Activated T-cell treated with anti-CD3 and anti-CD28 coated beads, Interleukin-2, amount 50 U/mL, for 72 hours (primary cell): ENCODE data around the gene CACTIN. TPM values are rescaled to one million over a fixed set of nuclear protein-coding genes. Genes with fewer than 3 reads are reported as not detected.
"Not testable (repeated sequence)": the region's sequence is repeated elsewhere in the genome, so short reads cannot be mapped to it uniquely, and the experiment has no call there.

Experiments used
- ATAC-seq, 2 donors: fragments of 150-1000 bp; cut with Tn5 transposase; replicated peaks in 1 of 2; 2 replicates each; pipeline ENCODE4 v1.10.0; 2021; ENCODE audit warnings: moderate library complexity in 2 of 2, mild to moderate bottlenecking in 1 of 2
- DNase-seq, 2 donors: peaks; one replicate each; pipeline ENCODE4 v3.0.0; 2021 to 2022; ENCODE audit warnings: mixed read lengths in 1 of 2
- H3K27ac Mint-ChIP-seq: one replicate; pipeline ENCODE4 v1.8.0; 2022; ENCODE audit warnings: mild to moderate bottlenecking, moderate library complexity, mixed read lengths
- H3K27me3 Mint-ChIP-seq: one replicate; pipeline ENCODE4 v1.8.0; 2022; ENCODE audit warnings: low read depth, mixed read lengths
- H3K36me3 Mint-ChIP-seq, 2 donors: one replicate each; pipeline ENCODE4 v1.8.0; 2022; ENCODE audit warnings: mixed read lengths in 2 of 2, mild to moderate bottlenecking in 1 of 2; ENCODE audit not compliant: insufficient read depth in 2 of 2
- H3K4me1 Mint-ChIP-seq: one replicate; pipeline ENCODE4 v1.8.0; 2022; ENCODE audit warnings: low read depth, mixed read lengths
- H3K4me3 Mint-ChIP-seq, 2 donors: one replicate each; pipeline ENCODE4 v1.8.0; 2022; ENCODE audit warnings: mild to moderate bottlenecking in 2 of 2, mixed read lengths in 2 of 2, moderate library complexity in 2 of 2
- H3K9me3 Mint-ChIP-seq, 2 donors: one replicate each; pipeline ENCODE4 v1.8.0; 2022; ENCODE audit warnings: mixed read lengths in 2 of 2
- total RNA-seq, 2 donors: library from RNA; stranded (reverse); gene quantifications; one replicate each; pipeline ENCODE4 v1.2.3, GENCODE V29; 2022

The CACTIN gene
- total RNA-seq, 2 donors from 2014 or later, result 24.4 to 31.2 TPM

- Mint-ChIP-seq H3K27ac (no peak overlapping the region), H3K4me3 (no peak overlapping the region), H3K36me3 (peaks cover 0 to 2% of the 10 kb centered on the region in 2 donors), H3K9me3 (no peaks in the 10 kb centered on the region), H3K27me3 (no peaks in the 10 kb centered on the region), H3K4me1 (peaks cover 24% of the 10 kb centered on the region)
- no peak for DNase-seq
- no peak for ATAC-seq
These were observed 41.9 kb upstream of the CACTIN start for GRCh38 chr19:3668331-3669081.

- no peaks in the 10 kb centered on the region for H3K9me3 Mint-ChIP-seq
- H3K4me1 Mint-ChIP-seq, result peaks cover 24% of the 10 kb centered on the region
- peaks cover 0 to 2% of the 10 kb centered on the region in 2 donors for H3K36me3 Mint-ChIP-seq
- ATAC-seq (no peak), DNase-seq (no peak)
- H3K27me3 Mint-ChIP-seq, result no peaks in the 10 kb centered on the region
- H3K27ac Mint-ChIP-seq, result no peak overlapping the region
- no peak overlapping the region for H3K4me3 Mint-ChIP-seq
These were observed 41.2 kb upstream of the CACTIN start for GRCh38 chr19:3667766-3668165.

GRCh38 chr19:3667037-3667638 lies 40.5 kb upstream of the CACTIN start:
- no peaks in the 10 kb centered on the region for H3K27me3 Mint-ChIP-seq
- H3K4me1 Mint-ChIP-seq, result peaks cover 19% of the 10 kb centered on the region
- H3K9me3 Mint-ChIP-seq, result no peaks in the 10 kb centered on the region
- peaks cover 0 to 2% of the 10 kb centered on the region in 2 donors for H3K36me3 Mint-ChIP-seq
- DNase-seq, result no peak
- no peak overlapping the region for H3K27ac Mint-ChIP-seq
- ATAC-seq, result no peak
- no peak overlapping the region for H3K4me3 Mint-ChIP-seq

GRCh38 chr19:3666545-3666856 lies 39.9 kb upstream of the CACTIN start:
- ATAC-seq, H3K36me3 Mint-ChIP-seq, H3K27ac Mint-ChIP-seq, H3K9me3 Mint-ChIP-seq, DNase-seq, H3K27me3 Mint-ChIP-seq, H3K4me3 Mint-ChIP-seq: not testable (repeated sequence)
- peaks cover 15% of the 10 kb centered on the region for H3K4me1 Mint-ChIP-seq

GRCh38 chr19:3665681-3666544 lies 39.3 kb upstream of the CACTIN start:
- Mint-ChIP-seq H3K27me3 (no peaks in the 10 kb centered on the region), H3K4me3 (no peak overlapping the region), H3K9me3 (no peaks in the 10 kb centered on the region), H3K36me3 (peaks cover 0 to 4% of the 10 kb centered on the region in 2 donors), H3K4me1 (peaks cover 10% of the 10 kb centered on the region), H3K27ac (no peak overlapping the region)
- DNase-seq (peak; percentile 72 to 85), ATAC-seq (peak; percentile 81 to 83)

GRCh38 chr19:3664879-3665642 lies 38.5 kb upstream of the CACTIN start:
- ATAC-seq (no peak), DNase-seq (no peak)
- peaks cover 6% of the 10 kb centered on the region for H3K4me1 Mint-ChIP-seq
- no peaks in the 10 kb centered on the region for H3K27me3 Mint-ChIP-seq
- H3K27ac Mint-ChIP-seq, result no peak overlapping the region
- H3K36me3 Mint-ChIP-seq, result peaks cover 0 to 4% of the 10 kb centered on the region in 2 donors
- H3K9me3 Mint-ChIP-seq, result no peaks in the 10 kb centered on the region
- H3K4me3 Mint-ChIP-seq, result no peak overlapping the region

- no peak for ATAC-seq
- peaks cover 0 to 4% of the 10 kb centered on the region in 2 donors for H3K36me3 Mint-ChIP-seq
- H3K27me3 Mint-ChIP-seq, result no peaks in the 10 kb centered on the region
- peaks cover 6% of the 10 kb centered on the region for H3K4me1 Mint-ChIP-seq
- DNase-seq, result no peak
- H3K9me3 Mint-ChIP-seq, result no peaks in the 10 kb centered on the region
- H3K27ac Mint-ChIP-seq, result no peak overlapping the region
- H3K4me3 Mint-ChIP-seq, result no peak overlapping the region
These were observed 37.2 kb upstream of the CACTIN start for GRCh38 chr19:3663838-3664237.

- Mint-ChIP-seq H3K4me3 (no peak overlapping the region), H3K27me3 (no peaks in the 10 kb centered on the region), H3K4me1 (no peaks in the 10 kb centered on the region), H3K9me3 (no peaks in the 10 kb centered on the region), H3K27ac (no peak overlapping the region), H3K36me3 (peaks cover 0 to 7% of the 10 kb centered on the region in 2 donors)
- DNase-seq, result no peak
- no peak for ATAC-seq
These were observed 35.0 kb upstream of the CACTIN start for GRCh38 chr19:3661284-3662238.

- peaks cover 0 to 7% of the 10 kb centered on the region in 2 donors for H3K36me3 Mint-ChIP-seq
- no peak overlapping the region for H3K27ac Mint-ChIP-seq
- H3K9me3 Mint-ChIP-seq, result no peaks in the 10 kb centered on the region
- H3K4me1 Mint-ChIP-seq, result no peaks in the 10 kb centered on the region
- no peaks in the 10 kb centered on the region for H3K27me3 Mint-ChIP-seq
- DNase-seq (no peak), ATAC-seq (no peak)
- H3K4me3 Mint-ChIP-seq, result no peak overlapping the region
These were observed 34.1 kb upstream of the CACTIN start for GRCh38 chr19:3660493-3661219.

- H3K4me1 Mint-ChIP-seq, result no peaks in the 10 kb centered on the region
- peaks cover 0 to 7% of the 10 kb centered on the region in 2 donors for H3K36me3 Mint-ChIP-seq
- DNase-seq (no peak), ATAC-seq (no peak)
- H3K4me3 Mint-ChIP-seq, result no peak overlapping the region
- no peak overlapping the region for H3K27ac Mint-ChIP-seq
- no peaks in the 10 kb centered on the region for H3K9me3 Mint-ChIP-seq
- no peaks in the 10 kb centered on the region for H3K27me3 Mint-ChIP-seq
These were observed 33.1 kb upstream of the CACTIN start for GRCh38 chr19:3659746-3660112.

GRCh38 chr19:3658870-3659745 lies 32.5 kb upstream of the CACTIN start:
- Mint-ChIP-seq H3K27ac (no peak overlapping the region), H3K4me1 (no peaks in the 10 kb centered on the region), H3K4me3 (no peak overlapping the region), H3K36me3 (peaks cover 0 to 7% of the 10 kb centered on the region in 2 donors), H3K9me3 (no peaks in the 10 kb centered on the region), H3K27me3 (no peaks in the 10 kb centered on the region)
- DNase-seq (no peak), ATAC-seq (no peak)
